RWPE2 (cell line): ENCODE data around the gene ZMAT1.

Experiments
- ATAC-seq: fragments of 200-7000 bp; cut with Tn5 transposase; 3 replicates; pipeline ENCODE4 v1.9.1; 2021; ENCODE audit warnings: low read depth
- DNase-seq: peaks from one replicate; pipeline ENCODE4 v3.0.0-alpha.2; 2020; ENCODE audit warnings: low spot score
- H3K27ac ChIP-seq: fragments of 450-650 bp; 2 replicates; pipeline ENCODE4 v1.5.1; 2017; ENCODE audit warnings: mild to moderate bottlenecking; ENCODE audit not compliant: poor library complexity, severe bottlenecking
- H3K27me3 ChIP-seq: fragments of 250-450 bp; sonication (Bioruptor Pico); 2 replicates; pipeline ENCODE4 v1.5.1; 2021; ENCODE audit warnings: mild to moderate bottlenecking, moderate library complexity; ENCODE audit not compliant: insufficient read depth, poor library complexity, severe bottlenecking
- H3K36me3 ChIP-seq: fragments of 250-450 bp; sonication (Bioruptor Pico); 2 replicates; pipeline ENCODE4 v1.5.1; 2020; ENCODE audit warnings: low read depth, mild to moderate bottlenecking, moderate library complexity
- H3K4me1 ChIP-seq: fragments of 250-450 bp; sonication (Bioruptor Pico); 2 replicates; pipeline ENCODE4 v1.5.1; 2021; ENCODE audit warnings: mild to moderate bottlenecking, moderate library complexity; ENCODE audit not compliant: insufficient read depth, poor library complexity, severe bottlenecking
- H3K4me3 ChIP-seq: fragments of 250-450 bp; sonication (Bioruptor Pico); 2 replicates; pipeline ENCODE4 v1.5.1; 2021; ENCODE audit warnings: mild to moderate bottlenecking, moderate library complexity; ENCODE audit not compliant: severe bottlenecking
- H3K9me3 ChIP-seq: fragments of 250-450 bp; sonication (Bioruptor Pico); 2 replicates; pipeline ENCODE4 v1.5.1; 2021; ENCODE audit warnings: mild to moderate bottlenecking, moderate library complexity; ENCODE audit not compliant: severe bottlenecking
- CTCF ChIP-seq: fragments of 450-650 bp; IDR thresholded peaks from one replicate; pipeline ENCODE4 v1.5.1; 2017; ENCODE audit warnings: mild to moderate bottlenecking, moderate library complexity; ENCODE audit not compliant: poor library complexity, severe bottlenecking

Gene ZMAT1

GRCh38 chrX:101925733-101926132 lies 6.1 kb downstream of the ZMAT1 start:
- H3K4me1 ChIP-seq, result no peaks in the 10 kb centered on the region
- DNase-seq, result no peak
- H3K36me3 ChIP-seq, result no peaks in the 10 kb centered on the region
- H3K27me3 ChIP-seq, result no peaks in the 10 kb centered on the region
- H3K9me3 ChIP-seq, result no peaks in the 10 kb centered on the region
- H3K27ac ChIP-seq, result no peak overlapping the region
- no peak for TF ChIP-seq CTCF
- ATAC-seq, result no peak
- no peak overlapping the region for H3K4me3 ChIP-seq

- TF ChIP-seq CTCF, result no peak
- Histone ChIP-seq H3K9me3 (no peaks in the 10 kb centered on the region), H3K4me3 (no peak overlapping the region), H3K27me3 (no peaks in the 10 kb centered on the region), H3K27ac (no peak overlapping the region), H3K36me3 (no peaks in the 10 kb centered on the region), H3K4me1 (no peaks in the 10 kb centered on the region)
- ATAC-seq, result no peak
- DNase-seq, result no peak
Observed at GRCh38 chrX:101918751-101919150, 13.1 kb downstream of the ZMAT1 start.

- H3K4me3 ChIP-seq, result no peak overlapping the region
- no peaks in the 10 kb centered on the region for H3K27me3 ChIP-seq
- ATAC-seq, result no peak
Observed at GRCh38 chrX:101906136-101906796, 25.6 kb downstream of the ZMAT1 start.

GRCh38 chrX:101904996-101905395 lies 26.8 kb downstream of the ZMAT1 start:
- Histone ChIP-seq H3K27me3 (no peaks in the 10 kb centered on the region), H3K27ac (no peak overlapping the region), H3K4me1 (no peaks in the 10 kb centered on the region), H3K36me3 (no peaks in the 10 kb centered on the region), H3K4me3 (no peak overlapping the region), H3K9me3 (no peaks in the 10 kb centered on the region)
- no peak for DNase-seq
- no peak for ATAC-seq
- TF ChIP-seq CTCF, result no peak

More at GRCh38 chrX:101906136-101906796, 25.6 kb downstream of the ZMAT1 start:
- Histone ChIP-seq H3K36me3 (no peaks in the 10 kb centered on the region), H3K9me3 (no peaks in the 10 kb centered on the region), H3K27ac (no peak overlapping the region), H3K4me1 (no peaks in the 10 kb centered on the region)
- DNase-seq, result no peak
- TF ChIP-seq CTCF, result no peak
